ENCODE measurements around the gene B4GALNT3.

- no peak for TF ChIP-seq ZNF274 (IDR thresholded peaks at IDR 0.05; ENCODE audit: low read depth, low read length)
- TF ChIP-seq YY1 (IDR thresholded peaks at IDR 0.05; ENCODE audit: insufficient read depth, insufficient read length): no peak
- no peak for TF ChIP-seq SUZ12 (IDR thresholded peaks at IDR 0.05; ENCODE audit: extremely low read depth, insufficient read depth, insufficient read length)
Observed at GRCh38 chr12:499837-500458, 40.2 kb downstream of the B4GALNT3 start.

All from NT2/D1 (cell line).